ENCODE data around the gene PEX5L.

The PEX5L gene

DNA sequence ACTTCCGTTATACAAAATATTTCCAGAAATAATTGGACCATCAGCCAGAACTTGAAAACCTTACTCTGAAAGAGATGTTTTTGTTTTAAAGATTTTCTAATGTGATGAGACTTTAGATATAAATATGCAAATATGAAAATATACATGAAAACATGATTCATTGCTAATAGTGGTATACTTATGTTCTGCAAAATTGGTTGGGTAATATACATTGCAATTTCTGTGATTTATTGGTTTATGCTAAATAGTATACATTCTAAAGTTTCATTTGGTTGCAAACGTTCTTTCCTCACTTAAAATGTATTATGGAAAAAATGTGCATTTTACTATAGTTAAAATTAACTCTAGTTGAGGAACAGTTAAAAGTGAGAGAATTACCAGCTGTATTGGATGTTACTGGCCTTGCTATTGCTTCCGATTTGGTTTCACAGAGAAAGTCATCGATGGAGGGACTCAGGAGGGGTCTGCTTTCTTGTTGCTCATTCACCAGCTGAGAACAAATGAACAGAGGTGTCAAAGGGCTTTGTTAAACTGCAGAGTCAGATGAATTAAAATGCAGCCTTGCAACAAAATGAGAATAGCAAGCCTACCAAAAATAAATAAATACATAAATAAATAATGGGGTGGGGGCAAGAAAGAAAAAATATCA is 149.3 kb downstream of the PEX5L start:
- Histone ChIP-seq H3K79me2 (ENCODE audit: insufficient read depth, low read length) (no peaks in the 10 kb centered on the region), H2AFZ (ENCODE audit: low read depth, low read length, severe bottlenecking) (no peak overlapping the region), H3K9ac (ENCODE audit: low read length) (no peak overlapping the region), H3K36me3 (ENCODE audit: low read length) (no peaks in the 10 kb centered on the region), H3K4me2 (ENCODE audit: low read depth, low read length, poor library complexity, severe bottlenecking) (no peak overlapping the region), H3F3A (ENCODE audit: insufficient read depth) (no peaks in the 10 kb centered on the region), H3K27me3 (ENCODE audit: low read length) (no peaks in the 10 kb centered on the region), H3K27ac (ENCODE audit: low read depth, low read length) (no peak overlapping the region), H3K4me3 (ENCODE audit: insufficient read depth, low read length, poor library complexity, severe bottlenecking) (no peak overlapping the region), H3K9me3 (ENCODE audit: insufficient read depth, low read length) (no peaks in the 10 kb centered on the region), H4K20me1 (ENCODE audit: low read depth, low read length) (no peaks in the 10 kb centered on the region), H3K9me2 (replicated peaks; ENCODE audit: insufficient read depth, low read length) (no peaks in the 10 kb centered on the region)
- TF ChIP-seq, protein P1, sequence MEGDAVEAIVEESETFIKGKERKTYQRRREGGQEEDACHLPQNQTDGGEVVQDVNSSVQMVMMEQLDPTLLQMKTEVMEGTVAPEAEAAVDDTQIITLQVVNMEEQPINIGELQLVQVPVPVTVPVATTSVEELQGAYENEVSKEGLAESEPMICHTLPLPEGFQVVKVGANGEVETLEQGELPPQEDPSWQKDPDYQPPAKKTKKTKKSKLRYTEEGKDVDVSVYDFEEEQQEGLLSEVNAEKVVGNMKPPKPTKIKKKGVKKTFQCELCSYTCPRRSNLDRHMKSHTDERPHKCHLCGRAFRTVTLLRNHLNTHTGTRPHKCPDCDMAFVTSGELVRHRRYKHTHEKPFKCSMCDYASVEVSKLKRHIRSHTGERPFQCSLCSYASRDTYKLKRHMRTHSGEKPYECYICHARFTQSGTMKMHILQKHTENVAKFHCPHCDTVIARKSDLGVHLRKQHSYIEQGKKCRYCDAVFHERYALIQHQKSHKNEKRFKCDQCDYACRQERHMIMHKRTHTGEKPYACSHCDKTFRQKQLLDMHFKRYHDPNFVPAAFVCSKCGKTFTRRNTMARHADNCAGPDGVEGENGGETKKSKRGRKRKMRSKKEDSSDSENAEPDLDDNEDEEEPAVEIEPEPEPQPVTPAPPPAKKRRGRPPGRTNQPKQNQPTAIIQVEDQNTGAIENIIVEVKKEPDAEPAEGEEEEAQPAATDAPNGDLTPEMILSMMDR (IDR thresholded peaks at IDR 0.05; ENCODE audit: insufficient read depth, low read length, poor library complexity, severe bottlenecking): no peak
- no peak for TF ChIP-seq EZH2phosphoT487 (conservative IDR thresholded peaks at IDR 0.05; ENCODE audit: low read length)

DNA sequence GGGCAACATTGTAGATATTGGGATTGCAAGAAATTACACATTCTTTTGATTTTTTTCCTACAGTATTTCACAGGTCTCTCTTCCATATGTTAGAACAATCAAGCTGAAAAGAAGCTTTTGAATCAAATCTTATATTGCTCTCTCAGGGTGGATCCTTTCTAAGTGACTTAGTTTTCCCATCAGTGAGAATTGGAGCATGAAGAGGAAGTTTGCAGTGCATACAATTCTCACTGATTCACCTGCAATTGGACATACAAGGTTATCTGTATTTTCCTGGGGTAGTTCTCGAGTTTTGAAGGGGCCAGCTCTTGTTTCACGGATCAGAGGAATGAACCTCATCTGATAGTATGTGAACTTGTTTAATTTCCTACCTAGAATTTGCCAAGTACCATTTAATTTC is 150.8 kb downstream of the PEX5L start:
- Histone ChIP-seq H3K9me3 (ENCODE audit: insufficient read depth, low read length) (no peaks in the 10 kb centered on the region), H3F3A (ENCODE audit: insufficient read depth) (no peaks in the 10 kb centered on the region), H3K27ac (ENCODE audit: low read depth, low read length) (no peak overlapping the region), H4K20me1 (ENCODE audit: low read depth, low read length) (no peaks in the 10 kb centered on the region), H3K36me3 (ENCODE audit: low read length) (no peaks in the 10 kb centered on the region), H3K4me3 (ENCODE audit: insufficient read depth, low read length, poor library complexity, severe bottlenecking) (no peak overlapping the region), H2AFZ (ENCODE audit: low read depth, low read length, severe bottlenecking) (no peak overlapping the region), H3K9me2 (replicated peaks; ENCODE audit: insufficient read depth, low read length) (no peaks in the 10 kb centered on the region), H3K9ac (ENCODE audit: low read length) (no peak overlapping the region), H3K79me2 (ENCODE audit: insufficient read depth, low read length) (no peaks in the 10 kb centered on the region), H3K4me2 (ENCODE audit: low read depth, low read length, poor library complexity, severe bottlenecking) (no peak overlapping the region), H3K27me3 (ENCODE audit: low read length) (no peaks in the 10 kb centered on the region)
- TF ChIP-seq, protein P1 (IDR thresholded peaks at IDR 0.05; ENCODE audit: insufficient read depth, low read length, poor library complexity, severe bottlenecking): no peak
- no peak for TF ChIP-seq EZH2phosphoT487 (conservative IDR thresholded peaks at IDR 0.05; ENCODE audit: low read length)

DNA sequence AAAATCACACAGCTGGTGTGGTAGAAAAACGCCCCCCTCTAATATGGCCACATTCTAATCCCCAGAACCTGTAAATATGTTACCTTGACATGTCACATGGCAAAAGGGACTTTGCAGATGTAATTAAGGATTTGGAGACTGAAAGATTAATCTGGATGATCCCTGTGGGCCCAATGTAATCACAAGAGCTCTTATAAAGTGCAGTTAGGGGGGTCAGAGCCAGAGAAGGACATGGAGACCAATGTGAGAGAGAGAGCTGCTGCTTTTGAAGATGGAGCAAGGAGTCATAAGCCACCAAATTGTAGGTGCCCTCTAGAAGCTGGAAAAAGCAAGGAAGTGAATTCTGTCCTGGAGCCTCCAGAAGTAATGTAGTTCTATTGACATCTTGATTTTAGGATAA is 152.6 kb downstream of the PEX5L start:
- Histone ChIP-seq H3K4me3 (ENCODE audit: insufficient read depth, low read length, poor library complexity, severe bottlenecking) (no peak overlapping the region), H4K20me1 (ENCODE audit: low read depth, low read length) (no peaks in the 10 kb centered on the region), H3K9me3 (ENCODE audit: insufficient read depth, low read length) (no peaks in the 10 kb centered on the region), H3K27ac (ENCODE audit: low read depth, low read length) (no peak overlapping the region), H3K9me2 (replicated peaks; ENCODE audit: insufficient read depth, low read length) (no peaks in the 10 kb centered on the region), H3F3A (ENCODE audit: insufficient read depth) (no peaks in the 10 kb centered on the region), H3K9ac (ENCODE audit: low read length) (no peak overlapping the region), H3K79me2 (ENCODE audit: insufficient read depth, low read length) (no peaks in the 10 kb centered on the region), H2AFZ (ENCODE audit: low read depth, low read length, severe bottlenecking) (no peak overlapping the region), H3K27me3 (ENCODE audit: low read length) (no peaks in the 10 kb centered on the region), H3K4me2 (ENCODE audit: low read depth, low read length, poor library complexity, severe bottlenecking) (no peak overlapping the region), H3K36me3 (ENCODE audit: low read length) (no peaks in the 10 kb centered on the region)
- no peak for TF ChIP-seq EZH2phosphoT487 (conservative IDR thresholded peaks at IDR 0.05; ENCODE audit: low read length)
- TF ChIP-seq, protein P1 (IDR thresholded peaks at IDR 0.05; ENCODE audit: insufficient read depth, low read length, poor library complexity, severe bottlenecking): no peak
